OCI-LY3 (cell line): ENCODE measurements around the gene KRTAP5-2.

Experiments
- H2AFZ ChIP-seq: fragments of 200-600, 300-600 bp; shearing (Covaris generic); 2 replicates; pipeline ENCODE4 v1.6.0; 2014; ENCODE audit warnings: antibody characterized with exemption, low read depth, low read length
- H3K27ac ChIP-seq: fragments of 200-600, 300-600 bp; sonication (generic); 2 replicates; pipeline ENCODE4 v1.5.1; 2014; ENCODE audit warnings: mild to moderate bottlenecking, low read length, moderate library complexity, mixed read lengths
- H3K27me3 ChIP-seq: fragments of 200-600, 300-600 bp; sonication (generic); 2 replicates; pipeline ENCODE4 v1.6.1; 2014; ENCODE audit warnings: low read depth, low read length, mixed read lengths
- H3K36me3 ChIP-seq: fragments of 200-600, 300-600 bp; sonication (generic); replicated peaks from 2 replicates; pipeline ENCODE3; 2014; ENCODE audit warnings: low read depth, low read length, mixed read lengths
- H3K4me1 ChIP-seq: fragments of 300-600, 200-600 bp; sonication (generic); 2 replicates; pipeline ENCODE4 v1.6.1; 2014; ENCODE audit warnings: low read length, mixed read lengths
- H3K4me2 ChIP-seq: fragments of 200-600, 300-600 bp; sonication (generic); 2 replicates; pipeline ENCODE4 v1.6.1; 2014; ENCODE audit warnings: low read length, mixed read lengths
- H3K4me3 ChIP-seq: fragments of 300-600, 200-600 bp; sonication (generic); 2 replicates; pipeline ENCODE4 v1.5.1; 2014; ENCODE audit warnings: antibody characterized with exemption, mild to moderate bottlenecking, low read length, moderate library complexity
- H3K79me2 ChIP-seq: fragments of 300-600, 200-600 bp; shearing (Covaris generic); 2 replicates; pipeline ENCODE4 v1.6.1; 2014; ENCODE audit warnings: mild to moderate bottlenecking, low read length, mixed read lengths
- H3K9ac ChIP-seq: fragments of 300-600, 200-600 bp; shearing (Covaris generic); 2 replicates; pipeline ENCODE4 v1.6.0; 2014; ENCODE audit warnings: mild to moderate bottlenecking, low read length, moderate library complexity
- H3K9me3 ChIP-seq: fragments of 200-600, 300-600 bp; shearing (Covaris generic); 2 replicates; pipeline ENCODE4 v1.6.1; 2014; ENCODE audit warnings: low read length, mixed read lengths; ENCODE audit not compliant: insufficient read depth
- H4K20me1 ChIP-seq: fragments of 200-600, 300-600 bp; sonication (generic); 2 replicates; pipeline ENCODE4 v1.6.1; 2016; ENCODE audit warnings: low read length, mixed read lengths; ENCODE audit not compliant: insufficient read depth
- CTCF ChIP-seq: fragments of 200-600, 300-600 bp; sonication (generic); IDR thresholded peaks from 2 replicates; pipeline ENCODE4 v1.5.1; 2014; ENCODE audit warnings: antibody characterized with exemption, low read length, low read depth
- EZH2phosphoT487 ChIP-seq: fragments of 200-600 bp; shearing (Covaris generic); IDR thresholded peaks from 2 replicates; pipeline ENCODE4 v1.6.1; 2018; ENCODE audit warnings: antibody characterized with exemption, mixed run types, low read depth

KRTAP5-2 gene

GRCh38 chr11:1574238-1574932 is 23.7 kb downstream of the KRTAP5-2 start:
- Histone ChIP-seq H3K4me2 (peak overlapping the region; percentile 98), H3K4me3 (peak overlapping the region; percentile 93), H3K27me3 (peaks cover 22% of the 10 kb centered on the region), H4K20me1 (peaks cover 13% of the 10 kb centered on the region), H2AFZ (no peak overlapping the region), H3K4me1 (peaks cover 13% of the 10 kb centered on the region), H3K27ac (no peak overlapping the region), H3K9me3 (no peaks in the 10 kb centered on the region; the same call in 1 of the 2 replicates), H3K36me3 (no peaks in the 10 kb centered on the region), H3K79me2 (0 out of 2 replicates have a peak, but pooled peaks cover 5% of the 10 kb centered on the region), H3K9ac (peak overlapping the region; percentile 83; the same call in 1 of the 2 replicates)
- TF ChIP-seq EZH2phosphoT487 = no peak
- peak; percentile 61 for TF ChIP-seq CTCF

GRCh38 chr11:1573903-1574237 is 24.2 kb downstream of the KRTAP5-2 start:
- Histone ChIP-seq H3K4me1 (peaks cover 13% of the 10 kb centered on the region), H3K27me3 (peaks cover 22% of the 10 kb centered on the region), H3K9me3 (no peaks in the 10 kb centered on the region; the same call in 1 of the 2 replicates), H3K4me3 (peak overlapping the region; percentile 93), H3K79me2 (0 out of 2 replicates have a peak, but pooled peaks cover 5% of the 10 kb centered on the region), H3K27ac (no peak overlapping the region), H3K4me2 (peak overlapping the region; percentile 98), H2AFZ (no peak overlapping the region), H3K36me3 (no peaks in the 10 kb centered on the region), H4K20me1 (peaks cover 15% of the 10 kb centered on the region), H3K9ac (peak overlapping the region; percentile 83; the same call in 1 of the 2 replicates)
- TF ChIP-seq CTCF (no peak), EZH2phosphoT487 (no peak)

GRCh38 chr11:1573077-1573902 is 24.8 kb downstream of the KRTAP5-2 start:
- Histone ChIP-seq H3K27ac (no peak overlapping the region), H3K79me2 (0 out of 2 replicates have a peak, but pooled peaks cover 5% of the 10 kb centered on the region), H3K27me3 (peaks cover 17% of the 10 kb centered on the region), H3K4me3 (peak overlapping the region; percentile 93), H4K20me1 (peaks cover 21% of the 10 kb centered on the region), H3K4me2 (peak overlapping the region; percentile 98), H3K9ac (peak overlapping the region; percentile 83), H3K9me3 (no peaks in the 10 kb centered on the region), H3K36me3 (no peaks in the 10 kb centered on the region), H2AFZ (peak overlapping the region; percentile 56; the same call in 1 of the 2 replicates), H3K4me1 (peaks cover 13% of the 10 kb centered on the region)
- no peak for TF ChIP-seq EZH2phosphoT487
- no peak for TF ChIP-seq CTCF
